NCI-H82 treated with DMSO at 0.1 percent for 48 hours (cell line): ENCODE data around the gene DLX3.

Experiments
- DNase-seq: peaks from one replicate; lab custom pipeline; 2025; ENCODE audit not compliant: unreplicated experiment; lab: John Stamatoyannopoulos, UW

The DLX3 gene

DNA sequence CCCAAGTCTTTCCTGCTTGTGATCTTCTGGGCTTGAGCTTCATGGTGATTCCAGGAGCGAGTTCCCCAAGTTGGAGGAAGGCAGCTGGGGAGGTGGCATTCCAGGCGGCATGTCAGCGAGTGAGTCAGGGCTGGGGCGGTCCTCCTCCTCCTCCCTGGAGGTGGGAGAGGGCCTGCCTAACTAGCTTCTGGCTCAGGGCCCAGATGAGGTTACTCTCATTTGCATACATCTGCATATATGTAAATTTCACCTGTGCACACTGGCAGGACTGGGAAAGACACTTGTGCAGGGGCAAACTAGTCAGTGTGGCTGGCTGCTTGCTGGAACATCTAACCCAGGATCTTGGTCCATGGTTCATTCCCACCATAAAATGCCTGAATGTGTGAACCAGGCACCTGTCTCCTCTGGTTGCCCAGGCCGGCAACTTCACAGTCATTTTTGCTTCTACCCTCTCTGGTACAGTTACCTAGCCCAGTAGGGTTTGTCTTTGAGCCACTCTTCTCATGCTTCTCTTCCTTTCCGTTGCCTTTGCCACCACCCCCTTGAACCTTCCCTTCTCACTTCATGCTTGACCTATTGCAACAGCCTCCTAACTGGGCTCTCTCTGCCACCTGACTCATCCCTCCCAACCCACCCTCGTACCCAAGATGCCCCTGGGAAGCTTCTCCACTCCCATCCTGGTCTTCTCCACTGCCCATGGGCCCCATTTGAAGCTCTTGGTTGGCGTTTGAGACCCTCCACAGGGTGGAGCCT, 35.7 kb downstream of the DLX3 start:
- no peak for DNase-seq

DNA sequence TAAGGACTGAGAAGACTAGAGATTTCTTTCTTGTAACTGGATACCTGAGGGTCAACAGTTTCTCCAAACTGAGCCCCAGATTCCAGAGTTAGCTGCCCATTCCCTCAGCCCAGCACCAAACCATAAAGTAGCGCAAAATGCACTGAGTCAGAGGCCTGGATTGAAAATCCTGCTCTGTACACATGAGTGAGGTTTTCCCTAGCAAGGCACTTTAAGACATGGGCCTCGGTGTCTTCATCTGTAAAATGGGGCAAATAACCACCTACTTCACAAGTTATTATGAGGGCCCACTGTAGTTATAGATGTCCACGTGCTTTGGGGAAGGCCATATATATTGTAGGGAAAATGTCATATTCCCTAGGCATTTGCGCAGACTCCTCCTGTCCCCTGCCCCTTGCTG, 36.3 kb downstream of the DLX3 start:
- no peak for DNase-seq

DNA sequence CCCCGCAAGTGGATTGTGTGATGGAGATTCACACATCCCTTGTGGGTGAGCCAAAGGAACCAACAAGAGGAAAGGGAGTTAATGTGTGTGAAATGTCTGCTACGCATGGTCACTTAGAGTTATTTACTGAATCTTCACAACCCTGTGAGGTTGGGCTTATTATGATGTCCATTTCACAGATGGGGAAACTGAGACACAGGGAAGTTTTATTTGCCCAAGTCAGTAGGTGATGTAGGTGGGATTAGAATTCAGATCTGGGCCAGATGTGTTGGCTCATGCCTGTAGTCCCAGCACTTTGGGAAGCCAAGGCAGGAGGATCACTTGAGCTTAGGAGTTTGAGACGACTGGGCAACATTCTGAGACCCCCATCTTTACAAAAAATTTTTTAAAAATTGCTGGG, 37.7 kb downstream of the DLX3 start:
- no peak for DNase-seq

DNA sequence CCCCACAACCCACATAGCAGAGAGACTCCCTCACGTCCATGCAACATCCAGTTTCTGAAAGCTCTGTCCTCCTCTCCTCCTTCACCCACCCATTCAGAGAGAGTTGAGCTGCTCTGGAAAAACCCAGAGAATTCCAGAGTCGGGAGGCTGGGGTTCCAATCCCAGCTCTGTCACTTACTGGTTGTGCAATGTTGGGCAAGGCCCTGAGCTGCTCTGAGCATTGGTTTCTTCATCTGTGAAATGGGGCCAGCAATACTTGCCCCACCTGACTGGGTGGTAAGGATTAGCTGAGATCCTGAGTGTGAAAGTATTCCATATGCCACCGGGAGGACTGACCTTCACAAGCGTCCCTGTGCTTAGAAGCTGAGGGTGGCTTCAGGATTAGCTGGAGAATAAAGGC, 38.2 kb downstream of the DLX3 start:
- no peak for DNase-seq

DNA sequence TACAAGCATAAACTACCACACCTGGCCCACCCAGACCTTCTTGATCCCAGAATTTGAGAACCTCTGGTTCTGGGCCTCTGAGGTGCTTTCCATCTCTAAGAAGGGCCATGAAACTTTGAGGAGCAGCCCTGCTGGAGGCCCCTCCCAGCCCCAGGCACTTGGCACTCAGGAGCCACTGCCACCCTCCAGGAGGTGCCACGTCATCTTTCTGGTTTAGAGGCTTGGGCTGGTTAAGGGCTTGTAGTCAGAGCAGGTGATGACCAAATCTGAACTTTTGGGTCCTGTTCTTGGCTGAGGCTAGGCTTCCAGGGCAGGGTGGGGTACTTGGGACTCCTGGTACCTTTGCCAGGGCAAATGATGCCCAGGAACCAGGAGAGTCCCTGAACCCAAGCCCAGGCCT, 39.9 kb downstream of the DLX3 start:
- DNase-seq: no peak

DNA sequence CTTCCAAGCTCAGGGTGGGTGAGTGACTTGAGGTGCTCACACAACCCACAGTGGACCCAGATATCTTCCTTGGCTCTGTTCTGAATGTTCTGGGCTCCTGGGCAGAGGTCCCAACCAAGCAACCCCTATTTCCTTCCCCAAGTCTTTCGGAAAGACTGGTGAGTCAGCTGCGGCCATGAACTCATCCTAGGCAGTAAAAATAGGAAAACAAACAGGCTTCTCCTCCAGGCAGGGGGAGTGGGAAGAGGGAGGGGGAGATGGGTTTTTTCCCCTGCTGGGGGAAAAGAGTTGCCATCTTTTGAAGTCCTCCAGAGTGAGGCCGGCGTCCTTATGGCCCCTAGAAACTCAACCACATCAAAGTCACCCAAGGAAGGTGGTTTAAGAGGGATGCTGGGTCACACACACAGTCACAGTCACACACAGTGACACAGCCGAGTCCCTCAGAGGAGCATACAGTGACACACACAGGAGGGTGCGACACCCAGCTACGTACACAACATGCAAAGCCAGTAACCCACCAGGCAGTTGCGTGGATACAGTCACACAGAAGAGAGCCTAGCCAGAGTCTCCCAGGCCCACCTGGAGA, 42.0 kb downstream of the DLX3 start:
- DNase-seq: no peak

DNA sequence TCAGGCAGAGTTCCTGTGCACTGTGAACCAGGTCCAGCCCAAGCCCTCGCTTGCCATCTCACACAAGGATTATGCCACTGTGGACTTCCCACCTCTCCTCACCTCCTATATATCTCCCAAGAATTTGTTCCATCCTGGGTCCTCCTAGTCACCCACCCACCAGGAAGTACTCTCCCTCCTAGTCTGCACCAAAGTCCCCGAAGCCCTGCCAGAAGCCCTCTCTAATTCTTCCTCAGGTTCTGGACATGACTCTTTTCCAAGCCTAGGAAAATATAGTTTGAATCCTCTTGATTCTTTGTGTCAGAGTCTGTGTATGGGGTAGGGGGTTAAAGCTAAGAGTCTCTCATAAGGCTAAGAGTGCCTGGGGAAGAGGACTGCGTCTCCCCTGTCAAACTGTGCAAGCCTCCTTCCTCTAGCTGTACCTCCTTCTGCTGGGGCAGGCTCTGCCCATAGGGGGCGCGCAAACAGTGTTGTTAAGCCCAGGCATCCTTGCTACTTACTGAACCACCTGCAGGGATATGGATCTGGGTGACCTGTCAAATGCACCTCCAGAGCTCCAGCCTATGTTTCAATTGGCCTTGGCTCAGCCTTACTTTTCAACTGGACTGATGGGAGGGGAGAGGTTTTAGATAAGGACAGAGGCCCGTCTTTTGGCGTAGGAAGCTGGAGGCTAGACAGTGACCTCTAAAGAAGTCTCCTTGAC, 42.7 kb downstream of the DLX3 start:
- DNase-seq: peak; percentile 83

DNA sequence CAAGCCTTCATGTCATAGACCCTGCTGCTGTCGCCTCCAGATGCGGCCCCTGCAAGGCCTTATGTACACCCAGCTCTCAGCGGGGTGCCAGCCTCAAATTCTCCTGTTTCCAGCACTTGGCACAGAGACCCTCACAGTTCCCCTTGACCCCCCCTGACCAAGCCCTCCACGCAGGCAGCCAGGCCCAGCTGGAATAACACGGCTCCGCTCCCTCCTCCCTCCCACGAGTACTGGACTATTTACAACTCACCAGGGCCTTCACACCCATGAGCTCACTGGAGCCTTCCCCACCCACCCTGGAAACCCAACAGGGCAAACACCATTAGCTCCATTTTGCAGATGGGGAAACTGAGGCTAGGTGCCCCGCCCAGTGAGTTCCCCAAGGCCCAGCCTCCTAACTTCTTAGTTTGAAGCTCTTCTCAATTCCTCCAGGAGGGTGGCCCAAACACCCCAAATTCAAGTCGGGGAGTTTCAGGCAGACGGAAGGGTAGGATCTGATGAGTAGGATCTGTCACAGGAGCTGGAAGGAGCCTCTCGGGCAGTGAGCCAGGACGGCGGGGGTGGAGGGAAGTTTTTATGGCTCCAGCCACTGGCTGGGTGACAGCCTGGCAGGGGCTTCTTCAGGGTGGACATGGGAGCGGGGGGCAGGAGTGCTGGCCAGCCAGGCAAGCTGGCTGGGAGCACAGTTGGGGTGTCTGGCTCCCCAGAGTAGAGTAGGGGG, 43.5 kb downstream of the DLX3 start:
- DNase-seq: no peak

DNA sequence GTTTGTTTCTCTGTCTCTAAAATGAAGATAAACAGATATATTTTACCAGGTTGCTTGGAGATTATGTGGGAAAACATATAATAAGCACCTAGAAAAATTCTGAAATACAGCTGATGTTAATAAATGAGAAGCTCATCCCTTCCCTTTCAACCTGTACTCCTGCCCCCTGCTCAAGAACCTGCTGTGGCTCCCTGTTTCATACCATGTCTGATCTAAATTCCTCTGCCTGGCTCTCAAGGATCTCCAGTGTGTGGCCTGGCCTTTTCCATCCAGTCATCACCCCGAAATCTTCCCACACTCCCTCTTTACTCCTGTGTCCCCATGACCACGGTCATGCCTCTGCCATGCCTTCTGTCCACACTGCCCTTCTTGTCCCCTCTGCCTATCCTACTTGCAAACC, 45.4 kb downstream of the DLX3 start:
- DNase-seq: no peak

DNA sequence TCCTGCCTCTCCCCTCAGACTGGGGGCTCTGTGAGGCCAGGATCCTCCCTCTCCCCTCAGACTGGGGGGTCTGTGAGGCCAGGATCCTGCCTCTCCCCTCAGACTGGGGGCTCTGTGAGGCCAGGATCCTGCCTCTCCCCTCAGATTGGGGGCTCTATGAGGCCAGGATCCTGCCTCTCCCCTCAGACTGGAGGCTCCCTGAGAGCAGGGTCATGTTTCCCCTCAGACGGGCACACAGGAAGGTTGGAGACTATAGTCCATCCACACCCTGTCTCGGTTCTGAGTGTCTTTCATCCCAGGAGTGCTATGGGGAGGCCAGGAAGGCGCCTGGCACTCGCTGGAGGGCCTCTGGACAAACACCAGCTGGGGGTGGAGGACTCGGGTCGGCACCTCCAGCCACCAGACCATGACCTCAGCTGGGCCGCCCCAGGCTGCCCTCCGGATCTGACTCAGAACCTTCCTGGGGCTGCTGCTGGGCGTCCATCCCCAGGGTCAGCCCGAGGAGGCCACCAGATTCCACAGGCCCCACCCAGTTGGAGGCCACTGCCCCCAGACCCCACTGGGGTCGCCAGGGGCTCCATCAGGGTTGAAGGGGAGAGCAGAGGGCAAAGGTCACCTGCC, 48.0 kb downstream of the DLX3 start:
- no peak for DNase-seq

DNA sequence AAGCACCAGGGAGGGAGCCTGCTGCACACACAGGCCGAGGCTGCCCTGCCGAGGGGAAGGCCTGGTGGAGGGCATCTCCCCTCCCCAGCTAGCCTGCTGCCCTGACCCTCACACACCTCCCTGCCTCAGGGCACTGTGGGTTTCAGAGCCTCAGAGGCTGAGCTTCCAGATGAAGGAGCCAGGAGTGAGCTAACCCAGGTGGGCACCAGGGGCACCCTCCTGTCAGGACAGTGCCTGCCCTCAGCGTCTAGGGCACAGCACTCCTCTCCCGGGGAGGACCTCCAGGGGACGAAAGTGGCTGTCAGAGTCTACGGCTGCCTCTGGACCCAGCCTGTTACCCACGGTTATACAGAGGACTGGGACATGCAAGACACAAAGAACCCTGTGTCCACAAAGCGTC, 48.8 kb downstream of the DLX3 start:
- no peak for DNase-seq

DNA sequence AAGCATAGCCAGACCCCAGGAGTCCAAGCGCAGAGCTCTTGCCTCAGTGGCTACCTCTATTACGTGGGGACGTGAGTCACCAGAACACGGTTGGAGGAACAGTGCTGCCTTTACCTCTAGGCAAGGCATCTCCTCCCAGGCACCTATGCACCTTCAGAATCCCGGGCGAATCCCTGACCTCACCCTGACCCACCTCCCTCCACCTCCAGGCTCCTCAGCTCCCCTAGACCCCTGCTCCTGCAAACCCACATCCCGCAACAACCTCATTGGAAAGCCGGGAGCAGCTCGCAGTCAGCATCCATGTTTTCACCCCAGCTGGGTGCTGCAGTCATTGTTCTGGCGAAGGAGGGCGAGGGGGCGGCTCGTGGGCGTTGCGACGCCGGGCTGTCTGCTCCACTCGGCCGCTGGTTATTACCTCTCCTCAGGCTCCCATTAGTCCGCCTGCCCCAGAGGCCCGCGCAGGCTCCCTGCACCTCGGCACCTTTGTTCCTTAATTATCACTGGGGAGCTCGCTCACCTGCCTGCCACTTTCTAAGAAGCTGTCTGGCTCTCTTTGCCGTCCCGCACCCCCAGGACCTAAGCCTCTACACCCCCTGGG, 50.7 kb downstream of the DLX3 start:
- no peak for DNase-seq

DNA sequence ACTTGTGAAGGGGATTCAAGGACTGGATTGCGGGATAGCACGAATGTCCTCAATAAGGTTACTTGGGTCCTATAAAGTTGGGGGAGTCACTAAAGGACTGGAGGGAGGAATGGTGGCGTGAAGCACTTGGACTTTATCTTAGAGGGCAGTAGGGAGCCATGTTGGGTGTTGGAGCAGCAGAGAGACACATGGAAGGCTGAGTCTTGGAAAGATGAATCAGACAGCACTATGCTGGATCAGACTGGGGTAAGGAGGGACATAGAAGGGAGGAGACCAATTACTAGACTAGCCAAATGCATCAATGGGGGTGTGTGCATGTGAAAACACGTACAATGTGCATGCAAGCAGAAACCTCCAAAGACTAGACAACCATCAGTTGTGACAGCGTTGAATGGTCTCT, 52.1 kb downstream of the DLX3 start:
- DNase-seq: no peak

DNA sequence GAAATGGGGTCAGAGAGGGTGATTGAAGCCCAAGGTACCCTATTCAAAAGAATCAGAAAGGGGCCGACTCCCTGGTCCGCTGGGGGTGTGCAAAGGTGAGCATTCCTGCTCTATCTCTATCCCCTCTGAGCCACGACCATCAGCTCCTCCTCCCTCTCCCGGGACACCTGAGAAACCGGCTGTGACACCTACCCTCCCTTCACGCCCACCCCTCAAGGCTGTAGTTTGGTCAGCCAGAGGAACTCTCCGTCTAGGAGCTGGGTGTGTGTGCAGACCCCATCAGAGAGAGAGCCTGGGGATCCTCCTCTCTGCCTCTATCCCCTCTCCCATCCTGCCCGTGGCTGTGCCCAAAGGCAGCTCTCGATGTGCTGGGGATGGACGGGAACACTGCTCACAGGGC, 53.6 kb downstream of the DLX3 start:
- no peak for DNase-seq
